H1 (cell line): Measurements from ENCODE around the gene ZNF423. TPM values are rescaled to one million over a fixed set of nuclear protein-coding genes. Genes with fewer than 3 reads are reported as not detected.

Experiments
- CBX5 ChIP-seq: fragments of 300-800, 300-1000 bp; sonication (generic); IDR thresholded peaks from 2 replicates; pipeline ENCODE4 v1.7.1; 2016; ENCODE audit warnings: antibody characterized with exemption, low read length, low read depth
- E2F6 ChIP-seq: IDR thresholded peaks from 2 replicates; pipeline ENCODE4 v1.6.1; 2012; ENCODE audit warnings: inconsistent platforms
- HDAC6 ChIP-seq: IDR thresholded peaks from one replicate; pipeline ENCODE4 v1.7.1; 2012; ENCODE audit warnings: low read depth, mild to moderate bottlenecking, inconsistent platforms, low read length, moderate library complexity
- POLR2AphosphoS5 ChIP-seq: IDR thresholded peaks from 2 replicates; pipeline ENCODE4 v1.6.1; 2011; ENCODE audit warnings: low read depth, low read length
- RFX5 ChIP-seq: IDR thresholded peaks from 2 replicates; pipeline ENCODE4 v1.6.1; 2011; ENCODE audit warnings: low read depth, low read length, improper control_type of control experiment, borderline replicate concordance
- TAF7 ChIP-seq: optimal IDR thresholded peaks from 2 replicates; pipeline ENCODE3; 2011; ENCODE audit warnings: low read depth, mild to moderate bottlenecking, inconsistent platforms, low read length, moderate library complexity, borderline replicate concordance
- TCF12 ChIP-seq: IDR thresholded peaks from 2 replicates; pipeline ENCODE4 v1.6.1; 2011; ENCODE audit warnings: low read depth, mild to moderate bottlenecking, low read length
- TEAD4 ChIP-seq: IDR thresholded peaks from 2 replicates; pipeline ENCODE4 v1.6.1; 2012; ENCODE audit warnings: low read depth, low read length, inconsistent platforms, mixed read lengths
- polyA plus RNA-seq, 7 experiments: library from polyadenylated mRNA; depleted of rRNA in 3 of 7; stranded (reverse) in 5 of 7; unstranded in 2 of 7; fragments of >200 nt in 5 of 7; fragments of 200-250 nt in 2 of 7; gene quantifications; 1 replicate in 5 of 7; 2 replicates in 1 of 7; 4 replicates in 1 of 7; pipeline versions ENCODE4 v1.2.1 to v1.2.3, GENCODE V29; 2011 to 2013; ENCODE audit warnings: missing spikeins in 2 of 7, mixed read lengths in 2 of 7
- total RNA-seq: library from RNA; stranded (reverse); fragmentation: NEBNext Ultra II Directional; extraction: Animal tissue kit (Norgen Biotek cat#: 25700); gene quantifications from 2 replicates; pipeline ENCODE4 v1.2.1, GENCODE V29; 2021
- TF ChIP-seq, protein P1 (sequence below): IDR thresholded peaks from 2 replicates; pipeline ENCODE4 v1.6.1; 2012; ENCODE audit warnings: inconsistent platforms

ZNF423 gene
- total and polyA plus RNA-seq, 2 of the 8 experiments (the other 6 are each of a cell fraction or from before 2014, with no cell fraction given) = 38.2 to 52.3 TPM

- TF ChIP-seq TCF12 = no peak
- no peak for TF ChIP-seq TAF7
- no peak for TF ChIP-seq HDAC6
- no peak for TF ChIP-seq TEAD4
- TF ChIP-seq POLR2AphosphoS5 = no peak
- no peak for TF ChIP-seq CBX5
- no peak for TF ChIP-seq RFX5
- no peak for TF ChIP-seq E2F6
- TF ChIP-seq, protein P1, sequence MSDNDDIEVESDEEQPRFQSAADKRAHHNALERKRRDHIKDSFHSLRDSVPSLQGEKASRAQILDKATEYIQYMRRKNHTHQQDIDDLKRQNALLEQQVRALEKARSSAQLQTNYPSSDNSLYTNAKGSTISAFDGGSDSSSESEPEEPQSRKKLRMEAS = no peak
Measured at GRCh38 chr16:49708491-49708890, 147.4 kb downstream of the ZNF423 start (continued).
